VCaP (cell line): ENCODE data around the gene CTU1.

Experiments used
- H3K27ac ChIP-seq: fragments of 450-650 bp; 2 replicates; pipeline ENCODE4 v1.5.1; 2017
- CTCF ChIP-seq: fragments of 450-650 bp; conservative IDR thresholded peaks from 2 replicates; pipeline ENCODE4 v1.5.1; 2017; ENCODE audit warnings: mild to moderate bottlenecking, moderate library complexity

The CTU1 gene

GRCh38 chr19:51108066-51108804 is at the start of gene CTU1:
Gene CTU1, minus strand, starts transcription at chr19:51108409. Its CDS starts 3,840 bp downstream, at chr19:51104569.
- no peak for TF ChIP-seq CTCF
- H3K27ac ChIP-seq: peak within 1 kb of the TSS; percentile 79

DNA sequence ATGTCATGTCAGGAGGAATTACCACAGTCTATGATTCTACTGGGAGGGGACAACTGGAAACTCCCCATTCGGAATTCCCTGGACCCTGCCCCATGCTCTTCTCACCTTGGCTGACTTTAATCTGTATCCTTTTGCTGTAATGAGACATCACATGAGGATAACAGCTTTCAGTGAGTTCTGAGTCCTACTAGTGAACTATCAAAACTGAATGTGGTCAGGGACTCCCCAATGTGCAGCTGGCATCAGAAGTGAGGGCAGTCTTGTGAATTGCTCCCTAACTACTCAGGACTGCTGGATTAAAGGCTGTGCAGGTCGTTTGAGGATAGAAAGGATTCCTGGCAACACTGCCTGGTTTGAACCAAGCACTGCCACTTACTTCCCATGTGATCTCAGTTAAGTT is 49.1 kb upstream of the CTU1 start:
- no peak for TF ChIP-seq CTCF
- H3K27ac ChIP-seq: no peak overlapping the region

- H3K27ac ChIP-seq: no peak overlapping the region
- TF ChIP-seq CTCF: no peak
Measured at GRCh38 chr19:51156710-51157109, 48.5 kb upstream of the CTU1 start.

DNA sequence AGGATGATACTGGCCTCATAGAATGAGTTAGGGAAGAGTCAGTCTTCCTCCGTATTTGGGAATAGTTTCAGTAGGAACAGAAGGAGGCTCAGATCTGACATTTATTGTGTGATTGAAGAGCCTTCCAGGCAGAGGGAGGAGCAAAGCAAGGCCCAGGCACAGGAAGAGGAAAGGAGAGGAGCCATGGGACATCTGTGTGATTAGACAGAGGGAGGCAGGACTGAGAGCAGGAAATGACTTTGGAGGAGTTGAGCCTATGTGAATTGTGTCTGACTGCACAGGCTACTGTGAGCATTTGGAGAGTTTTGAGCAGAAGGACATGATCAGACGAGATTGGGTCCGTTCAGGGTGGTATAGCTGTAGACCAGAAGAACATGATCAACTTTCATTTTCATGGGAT is 42.4 kb upstream of the CTU1 start:
- no peak overlapping the region; the same call in 1 of the 2 replicates for H3K27ac ChIP-seq

DNA sequence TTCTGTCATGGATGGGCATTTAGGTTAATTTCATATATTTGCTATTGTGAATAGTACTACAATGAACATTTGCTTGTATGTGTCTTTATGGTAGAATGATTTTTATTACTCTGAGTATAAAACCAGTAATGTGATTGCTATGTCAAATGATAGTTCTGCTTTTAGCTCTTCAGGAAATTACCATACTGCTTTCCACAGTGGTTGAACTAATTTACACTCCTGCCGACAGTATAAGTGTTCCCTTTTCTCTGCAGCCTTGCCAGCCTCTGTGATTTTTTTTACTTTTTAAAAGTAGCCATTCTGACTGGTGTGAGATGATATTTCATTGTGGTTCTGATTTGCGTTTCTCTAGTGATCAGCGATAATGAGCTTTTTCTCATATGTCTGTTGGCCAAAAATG is 40.4 kb upstream of the CTU1 start:
- H3K27ac ChIP-seq: peak overlapping the region; percentile 78
- TF ChIP-seq CTCF: no peak

More for the DNA sequence above, 42.4 kb upstream of the CTU1 start:
- no peak for TF ChIP-seq CTCF

DNA sequence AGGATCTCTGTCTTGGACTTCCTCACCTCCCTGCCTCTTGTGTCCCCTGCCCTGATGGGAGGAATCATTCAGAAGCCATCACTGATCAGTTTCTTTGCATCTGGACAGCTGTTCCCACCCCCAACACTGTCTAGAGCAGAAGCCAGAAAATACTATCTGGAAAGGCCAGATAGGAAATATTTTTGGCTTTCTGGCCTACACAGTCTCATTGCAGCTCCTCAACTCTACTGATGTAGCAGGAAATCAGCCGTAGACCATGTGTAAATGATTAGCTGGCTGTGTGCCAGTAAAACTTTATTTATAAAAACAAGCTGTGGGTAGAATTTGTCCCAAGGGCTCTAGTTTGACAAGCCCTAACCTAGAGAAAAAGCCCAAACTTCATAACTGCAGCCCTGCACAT is 39.5 kb upstream of the CTU1 start:
- TF ChIP-seq CTCF: no peak
- H3K27ac ChIP-seq: peak overlapping the region; percentile 78

GRCh38 chr19:51146751-51147150 is 38.5 kb upstream of the CTU1 start:
- no peak for TF ChIP-seq CTCF

More at GRCh38 chr19:51146751-51147150, 38.5 kb upstream of the CTU1 start:
- H3K27ac ChIP-seq: no peak overlapping the region; the same call in 1 of the 2 replicates
